NOMO-1 (cell line): Measurements from ENCODE around the gene SLC35D2.
"Not testable (repeated sequence)": the region's sequence is repeated elsewhere in the genome, so short reads cannot be mapped to it uniquely, and the experiment has no call there.

Experiments used
- DNase-seq, 2 experiments: peaks; one replicate each; lab custom pipeline; 2025; ENCODE audit not compliant: unreplicated experiment in 2 of 2; lab: John Stamatoyannopoulos, UW

Gene SLC35D2

GRCh38 chr9:96400132-96400910 is 16.8 kb upstream of the SLC35D2 start:
- no peak for DNase-seq

- no peak for DNase-seq
Observed at GRCh38 chr9:96399325-96399633, 15.8 kb upstream of the SLC35D2 start.

DNA sequence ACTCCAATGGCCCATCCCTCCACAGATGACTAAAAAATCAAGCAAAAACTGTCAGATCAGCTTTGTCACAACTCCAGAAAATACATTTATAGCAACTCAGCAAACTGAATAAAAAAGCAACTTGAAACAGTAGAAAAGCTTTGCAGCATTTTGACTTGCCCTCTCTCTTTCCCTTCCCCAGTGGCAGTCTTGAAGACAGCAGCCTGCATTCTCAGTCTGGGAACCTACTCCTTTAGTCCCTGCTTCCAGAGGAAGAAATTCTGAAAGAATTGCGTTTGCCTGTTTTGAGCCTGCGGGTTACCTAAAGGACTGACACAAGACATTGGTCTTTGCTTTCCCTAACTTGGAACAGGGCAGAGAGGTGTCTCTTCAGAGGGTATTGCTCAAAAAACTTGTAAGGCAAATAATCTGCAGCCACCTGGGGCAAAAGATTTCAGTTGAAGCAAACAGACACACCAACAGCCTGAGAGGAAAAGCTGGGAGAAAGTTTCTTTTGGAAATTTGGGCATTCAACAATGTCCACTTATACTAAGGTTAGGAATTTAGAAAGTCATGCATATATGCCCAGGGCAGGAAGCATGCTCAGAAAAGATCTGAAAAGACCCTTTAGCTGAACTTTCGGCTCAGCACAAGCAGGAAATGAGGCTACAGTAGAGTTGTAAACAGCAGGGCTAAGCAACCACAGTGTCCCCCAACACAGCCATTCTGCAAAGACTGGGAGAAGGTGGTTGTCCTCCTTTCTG is 15.2 kb upstream of the SLC35D2 start:
- no peak for DNase-seq

DNA sequence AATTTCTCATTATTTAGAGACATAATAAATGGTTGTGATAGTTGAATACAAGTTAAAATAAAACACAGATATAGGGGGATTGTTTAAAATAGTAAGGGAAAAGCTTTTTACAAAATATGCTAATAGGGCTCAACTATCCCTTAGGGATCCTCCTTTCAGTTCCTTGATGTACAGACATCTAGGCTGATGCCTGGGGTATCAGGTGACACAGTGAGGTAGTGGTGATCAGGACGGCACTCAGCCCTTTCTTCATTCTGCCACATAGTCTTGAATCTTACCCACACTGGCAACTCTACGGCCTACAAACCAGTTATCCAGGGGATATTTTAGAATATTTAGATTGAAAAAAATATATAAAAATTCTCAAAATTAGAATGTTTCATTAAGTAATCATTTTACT is 12.5 kb upstream of the SLC35D2 start:
- no peak for DNase-seq

GRCh38 chr9:96394832-96395496 is 11.5 kb upstream of the SLC35D2 start:
- DNase-seq: no peak

DNA sequence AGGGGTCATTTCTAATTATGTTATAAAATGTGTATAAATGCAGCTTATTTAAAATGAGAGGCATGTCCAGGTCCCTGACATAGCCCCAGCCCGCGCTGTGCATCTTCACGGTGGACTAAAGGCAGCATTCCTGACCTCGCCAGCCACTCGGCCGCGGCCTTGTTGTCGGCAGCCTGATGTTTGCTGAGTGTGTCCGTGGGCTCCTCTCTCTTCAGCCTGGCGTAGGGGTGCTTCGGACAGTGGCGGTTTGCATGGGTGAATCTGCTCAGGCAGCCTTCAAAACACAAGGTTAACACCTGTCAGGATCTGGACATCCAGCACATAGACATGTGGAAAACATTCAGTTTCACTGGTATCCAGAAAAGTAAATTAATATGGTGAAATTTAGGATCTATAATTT is 8.8 kb upstream of the SLC35D2 start:
- DNase-seq: no peak

- DNase-seq: no peak
Observed at GRCh38 chr9:96391021-96391765, 7.7 kb upstream of the SLC35D2 start.

DNA sequence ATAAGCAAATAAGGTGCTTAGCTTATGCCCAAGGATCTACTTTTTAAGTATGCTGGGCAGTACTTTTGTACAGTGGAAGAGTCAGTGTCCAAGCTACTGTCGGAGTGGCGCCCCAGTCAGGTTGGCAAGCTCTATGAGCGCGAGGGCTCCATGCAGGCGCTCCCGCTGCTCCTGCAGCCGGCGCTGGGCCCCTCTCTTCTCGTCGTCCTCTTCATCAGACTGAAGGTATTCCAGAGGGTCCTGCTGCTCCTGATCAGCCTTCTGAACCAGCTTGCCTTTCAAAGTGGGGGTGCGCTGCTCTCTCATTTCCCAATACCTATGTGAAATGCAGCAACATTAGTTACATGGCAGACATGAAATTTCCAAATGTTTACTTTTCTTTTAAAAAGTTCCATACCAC is 4.6 kb upstream of the SLC35D2 start:
- no peak for DNase-seq

DNA sequence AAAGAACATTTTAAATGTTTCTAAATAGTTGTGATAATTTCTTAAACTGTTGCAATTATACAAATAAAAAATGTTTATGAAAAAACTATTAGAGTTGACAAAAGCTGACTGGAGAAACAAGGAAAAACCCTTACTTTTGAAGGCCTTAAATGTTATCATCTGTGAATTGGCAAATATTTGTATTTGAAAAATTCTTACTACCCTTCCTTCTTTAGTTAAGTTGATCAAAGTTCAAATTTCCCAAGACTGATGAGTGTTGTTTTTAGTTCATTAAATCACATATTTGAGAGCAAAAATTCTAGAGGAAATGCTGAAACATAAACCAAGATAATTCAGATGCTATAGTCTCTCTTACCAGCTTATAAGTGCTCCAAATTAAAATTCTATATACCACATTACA is 2.6 kb upstream of the SLC35D2 start:
- no peak for DNase-seq

- DNase-seq: no peak
Observed at GRCh38 chr9:96382839-96383164, 709 bp downstream of the SLC35D2 start.

DNA sequence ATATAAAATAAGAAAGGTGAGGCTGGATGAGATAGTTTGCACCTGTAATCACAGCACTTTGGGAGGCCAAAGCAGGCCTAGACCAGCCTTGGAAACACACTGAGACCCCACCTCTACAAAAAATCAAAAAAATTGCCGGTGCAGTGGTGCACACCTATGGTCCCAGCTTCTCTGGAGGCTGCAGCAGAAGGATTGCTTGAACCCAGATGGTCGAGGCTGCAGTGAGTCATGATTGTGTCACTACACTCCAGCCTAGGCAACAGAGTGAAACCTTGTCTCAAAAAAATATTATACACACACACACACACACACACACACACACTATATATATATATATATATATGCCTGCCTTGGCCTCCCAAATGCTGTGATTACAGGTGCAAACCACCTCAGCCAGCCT is 1.3 kb downstream of the SLC35D2 start:
- DNase-seq: no peak

DNA sequence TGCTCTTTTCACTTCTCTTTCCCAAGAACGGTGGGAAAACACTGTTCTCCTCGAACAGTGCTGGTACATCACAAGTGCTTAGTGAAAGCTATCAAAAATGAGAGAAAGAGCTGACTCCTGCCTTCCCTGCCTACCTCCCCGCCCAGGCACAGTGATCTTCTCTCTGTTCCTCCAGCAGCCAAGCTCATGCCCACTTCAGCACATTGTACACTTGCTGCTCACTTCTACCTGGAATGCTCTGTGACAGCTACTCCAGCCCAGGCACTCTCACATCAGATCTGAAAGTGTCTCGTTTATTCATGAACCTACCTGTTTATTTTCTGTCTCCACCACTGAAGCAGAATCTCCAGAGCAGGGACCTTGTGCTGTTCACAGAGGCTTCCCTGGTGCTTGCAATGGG is 1.8 kb downstream of the SLC35D2 start:
- DNase-seq: no peak

- no peak for DNase-seq
Observed at GRCh38 chr9:96381125-96381524, 2.4 kb downstream of the SLC35D2 start.

DNA sequence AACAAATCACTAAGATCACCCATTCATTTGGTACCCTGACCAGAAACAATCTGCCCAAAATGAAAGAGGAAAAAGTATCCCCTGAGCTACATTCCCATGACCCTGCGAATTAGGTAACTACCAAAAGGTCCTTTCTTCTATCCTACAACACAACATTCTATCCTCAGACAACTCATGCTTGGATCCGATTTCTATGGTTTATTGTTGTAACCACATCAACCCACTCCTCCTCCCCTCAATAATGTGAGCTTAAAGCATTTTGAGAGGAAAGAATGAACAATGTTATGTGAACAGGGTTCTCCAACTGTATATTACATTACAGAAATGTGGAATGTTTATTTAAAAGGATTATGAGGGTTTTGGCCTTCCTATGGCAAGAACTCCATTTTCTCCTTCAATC is 4.0 kb downstream of the SLC35D2 start:
- DNase-seq: no peak

DNA sequence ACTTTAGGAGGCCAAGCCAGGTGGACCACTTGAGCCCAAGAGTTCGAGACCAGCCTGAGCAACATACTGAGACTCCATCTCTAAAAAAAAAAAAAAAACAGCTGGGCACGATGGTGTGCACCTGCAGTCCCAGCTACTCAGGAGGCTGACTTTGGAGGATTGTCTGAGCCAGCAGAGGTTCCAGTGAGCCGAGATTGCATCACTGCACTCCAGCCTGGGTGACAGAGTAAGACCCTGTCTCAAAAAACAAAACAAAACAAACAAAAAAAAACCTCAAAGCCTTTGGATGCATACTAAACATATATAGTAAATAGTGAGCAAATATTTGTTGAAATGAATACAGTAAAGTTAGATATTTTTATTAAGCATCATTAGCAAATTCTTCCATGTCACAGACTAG is 5.3 kb downstream of the SLC35D2 start:
- DNase-seq: no peak

GRCh38 chr9:96376891-96377874 is 6.3 kb downstream of the SLC35D2 start:
- DNase-seq: no peak

- DNase-seq: not testable (repeated sequence)
Observed at GRCh38 chr9:96375507-96375906, 8.0 kb downstream of the SLC35D2 start.

GRCh38 chr9:96367943-96368342 is 15.6 kb downstream of the SLC35D2 start:
- no peak for DNase-seq

DNA sequence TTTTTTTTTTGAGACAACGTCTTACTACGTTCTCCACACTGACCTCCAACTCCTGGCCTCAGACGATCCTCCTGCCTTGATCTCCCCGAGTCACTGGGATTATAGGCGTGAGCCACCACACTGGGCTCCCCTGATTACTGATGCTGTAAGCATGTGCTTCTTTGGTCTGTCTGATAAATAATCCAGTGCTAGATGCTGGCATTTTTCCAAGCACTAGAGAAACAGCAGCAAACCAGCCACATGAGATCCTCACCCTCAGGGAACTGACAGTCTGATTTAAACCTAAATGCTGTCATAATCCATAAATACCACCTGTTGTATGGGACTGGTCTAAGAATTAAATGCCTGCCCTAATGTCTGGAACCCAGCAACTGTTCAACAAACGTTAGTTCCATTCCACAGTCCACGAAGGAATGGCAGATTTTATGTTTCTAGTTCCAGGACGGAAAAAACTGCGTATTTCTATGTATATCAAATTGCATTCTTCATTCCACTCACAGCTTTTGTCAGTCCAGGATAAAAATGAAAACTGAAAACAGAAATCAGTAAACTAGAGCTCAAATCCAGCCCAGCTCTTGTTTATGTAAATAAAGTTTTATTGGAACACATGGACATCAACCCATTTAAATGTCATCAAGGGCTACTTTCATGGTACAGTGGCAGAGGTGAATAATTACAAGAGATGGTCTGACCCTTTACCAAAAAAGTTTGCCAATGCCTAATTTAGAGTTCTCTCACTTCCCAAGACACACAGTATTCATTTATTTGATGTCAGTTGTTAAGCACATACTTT is 20.1 kb downstream of the SLC35D2 start:
- no peak for DNase-seq
